ENCODE data around the gene RIPOR3. TPM values are rescaled to one million over a fixed set of nuclear protein-coding genes. Genes with fewer than 3 reads are reported as not detected.

Gene RIPOR3
- 0.03 TPM in 1 of 2 replicates, not detected in the other for polyA plus RNA-seq (2011; rRNA removed)
- 0.03 and 0.07 TPM in 2 replicates for polyA plus RNA-seq (2012; cell fraction: cytosol; rRNA removed)
- polyA plus RNA-seq (2012; cell fraction: nucleus; rRNA removed), result 0.09 and 0.19 TPM in 2 replicates
- 0.05 to 0.06 TPM in 2 of 3 replicates, not detected in the other for polyA plus RNA-seq (2017; fragmentation: RNase III; extraction: RNeasy Plus Mini Kit Qiagen cat#74134 plus additional on column Dnase treatment)
- polyA minus RNA-seq (2011; rRNA and poly(A)+ RNA removed), result 0.05 TPM in 1 of 2 replicates, not detected in the other

- TF ChIP-seq HOXB13 (CRISPR knock-in tag; IDR thresholded peaks at IDR 0.05; ENCODE audit: low read depth) (no peak), RNF2 (IDR thresholded peaks at IDR 0.05; ENCODE audit: borderline replicate concordance, low read depth) (no peak), RAD21 (conservative IDR thresholded peaks at IDR 0.05 in 1 of 2, IDR thresholded peaks at IDR 0.05 in 1 of 2) (no peak), GATA3 (IDR thresholded peaks at IDR 0.05; ENCODE audit: borderline replicate concordance) (no peak), CBX8 (IDR thresholded peaks at IDR 0.05) (no peak), ATOH8 (CRISPR knock-in tag; IDR thresholded peaks at IDR 0.05; ENCODE audit: low read depth) (no peak), ZNF302 (CRISPR knock-in tag; IDR thresholded peaks at IDR 0.05) (no peak), POLR2A (IDR thresholded peaks at IDR 0.05; ENCODE audit: low read length) (no peak), FOSL2 (IDR thresholded peaks at IDR 0.05) (no peak), FOSL2 (CRISPR knock-in tag; IDR thresholded peaks at IDR 0.05) (no peak), CHD2 (IDR thresholded peaks at IDR 0.05; ENCODE audit: low read length, partially characterized antibody) (no peak), POLR2AphosphoS2 (conservative IDR thresholded peaks at IDR 0.05; ENCODE audit: low read length) (no peak), NR3C1 (IDR thresholded peaks at IDR 0.05) (no peak), HOXA7 (CRISPR knock-in tag; IDR thresholded peaks at IDR 0.05) (no peak), NPAS2 (CRISPR knock-in tag; IDR thresholded peaks at IDR 0.05; ENCODE audit: borderline replicate concordance) (no peak), HDAC2 (IDR thresholded peaks at IDR 0.05) (no peak), ZFP36 (IDR thresholded peaks at IDR 0.05; ENCODE audit: borderline replicate concordance, partially characterized antibody) (no peak), MAFK (IDR thresholded peaks at IDR 0.05; ENCODE audit: partially characterized antibody) (no peak)
- TF ChIP-seq, protein P1, sequence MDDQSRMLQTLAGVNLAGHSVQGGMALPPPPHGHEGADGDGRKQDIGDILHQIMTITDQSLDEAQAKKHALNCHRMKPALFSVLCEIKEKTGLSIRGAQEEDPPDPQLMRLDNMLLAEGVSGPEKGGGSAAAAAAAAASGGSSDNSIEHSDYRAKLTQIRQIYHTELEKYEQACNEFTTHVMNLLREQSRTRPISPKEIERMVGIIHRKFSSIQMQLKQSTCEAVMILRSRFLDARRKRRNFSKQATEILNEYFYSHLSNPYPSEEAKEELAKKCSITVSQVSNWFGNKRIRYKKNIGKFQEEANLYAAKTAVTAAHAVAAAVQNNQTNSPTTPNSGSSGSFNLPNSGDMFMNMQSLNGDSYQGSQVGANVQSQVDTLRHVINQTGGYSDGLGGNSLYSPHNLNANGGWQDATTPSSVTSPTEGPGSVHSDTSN (IDR thresholded peaks at IDR 0.05), result no peak
- TF ChIP-seq, protein P2, sequence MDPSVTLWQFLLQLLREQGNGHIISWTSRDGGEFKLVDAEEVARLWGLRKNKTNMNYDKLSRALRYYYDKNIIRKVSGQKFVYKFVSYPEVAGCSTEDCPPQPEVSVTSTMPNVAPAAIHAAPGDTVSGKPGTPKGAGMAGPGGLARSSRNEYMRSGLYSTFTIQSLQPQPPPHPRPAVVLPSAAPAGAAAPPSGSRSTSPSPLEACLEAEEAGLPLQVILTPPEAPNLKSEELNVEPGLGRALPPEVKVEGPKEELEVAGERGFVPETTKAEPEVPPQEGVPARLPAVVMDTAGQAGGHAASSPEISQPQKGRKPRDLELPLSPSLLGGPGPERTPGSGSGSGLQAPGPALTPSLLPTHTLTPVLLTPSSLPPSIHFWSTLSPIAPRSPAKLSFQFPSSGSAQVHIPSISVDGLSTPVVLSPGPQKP (IDR thresholded peaks at IDR 0.05; ENCODE audit: low read depth, low read length), result no peak
- TF ChIP-seq, protein P3, sequence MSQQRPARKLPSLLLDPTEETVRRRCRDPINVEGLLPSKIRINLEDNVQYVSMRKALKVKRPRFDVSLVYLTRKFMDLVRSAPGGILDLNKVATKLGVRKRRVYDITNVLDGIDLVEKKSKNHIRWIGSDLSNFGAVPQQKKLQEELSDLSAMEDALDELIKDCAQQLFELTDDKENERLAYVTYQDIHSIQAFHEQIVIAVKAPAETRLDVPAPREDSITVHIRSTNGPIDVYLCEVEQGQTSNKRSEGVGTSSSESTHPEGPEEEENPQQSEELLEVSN (IDR thresholded peaks at IDR 0.05; ENCODE audit: borderline replicate concordance, low read depth), result no peak
- CTCF ChIA-PET, result interaction anchor here (0.6 to 1.8 kb wide), 5 partner anchors 11 to 104 kb away, joined by 3 to 6 read pairs (median 5); partner anchors contain the start of gene BCAS4
- Histone ChIP-seq H3K27ac (peak within 1 kb of the TSS; percentile 27 to 79; a peak in 4 of 6 replicates), H3K4me1 (peaks cover 28% of the 10 kb centered on the region), H3K4me3 (no peak within 1 kb of the TSS), H3K4me2 (peak within 1 kb of the TSS; percentile 65), H3K9me3 (no peaks in the 10 kb centered on the region)
- DNase-seq (ENCODE audit: low read depth in 1 of 2, low spot score in 1 of 2) (no peak), ATAC-seq (peak; percentile 22 to 41; a peak in 4 of 6 replicates), FAIRE-seq (no peak)
- 81% methylated on average over 35 of the region's 42 CpGs for WGBS (ENCODE audit: missing lambda C conversion rate)
- POLR2A ChIA-PET, result no interaction called here
These were observed at the start of gene RIPOR3 for GRCh38 chr20:50690650-50691572. RIPOR3 (minus strand) TSS chr20:50691542; CDS start chr20:50691128, 414 bp downstream.

DNA sequence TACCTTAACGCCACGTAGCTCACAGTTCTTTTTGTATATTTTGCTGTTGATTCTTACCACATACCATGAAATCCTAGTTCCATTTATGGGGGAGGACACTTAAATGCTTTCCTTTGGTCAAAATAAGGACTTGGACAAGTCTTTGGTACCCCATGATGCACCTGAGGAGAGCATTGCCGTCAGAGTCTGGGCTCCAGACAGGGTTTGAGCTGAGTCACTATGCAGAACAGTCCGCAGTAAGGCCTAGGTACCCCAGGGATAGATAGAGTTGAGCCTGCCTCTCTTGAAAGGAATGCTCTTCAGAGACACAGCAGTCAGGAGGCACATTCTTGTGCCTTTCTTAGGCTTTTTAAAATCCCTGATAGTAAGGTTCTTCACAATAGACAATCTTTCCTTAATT lies 46.0 kb upstream of the RIPOR3 start:
- Histone ChIP-seq H3K9me3 (no peaks in the 10 kb centered on the region), H3K4me2 (peak overlapping the region; percentile 49), H3K4me3 (no peak overlapping the region), H3K4me1 (peaks cover 89% of the 10 kb centered on the region), H3K27ac (peak overlapping the region; percentile 44 to 59)
- DNase-seq (ENCODE audit: low read depth in 1 of 2, low spot score in 1 of 2), result peak in 1 of 2 experiments; percentile 62
- FAIRE-seq, result no peak
- WGBS (ENCODE audit: missing lambda C conversion rate), result 46% methylated on average over 4 of the region's 4 CpGs
- POLR2A ChIA-PET, result interaction anchor here (0.8 kb wide), 1 partner anchor 51 kb away, joined by 5 read pairs; no protein-coding TSS in a partner anchor
- TF ChIP-seq SREBF2 (IDR thresholded peaks at IDR 0.05) (no peak), BHLHE40 (IDR thresholded peaks at IDR 0.05; ENCODE audit: low read depth, low read length) (no peak), MAFK (IDR thresholded peaks at IDR 0.05; ENCODE audit: partially characterized antibody) (peak; percentile 14)
- ATAC-seq, result peak; percentile 65 to 78; a peak in 5 of 6 replicates
- CTCF ChIA-PET, result interaction anchor here (0.8 to 2.3 kb wide), 6 partner anchors 12 to 111 kb away, joined by 4 to 11 read pairs (median 5); partner anchors contain the start of gene BCAS4
